K562 (cell line): ENCODE data around the gene KIF12.

Experiments used
- CBFB ChIP-seq: sonication (generic); formaldehyde crosslinking; IDR thresholded peaks from 2 replicates; pipeline ENCODE4 v1.4.0; 2020; ENCODE audit warnings: mild to moderate bottlenecking, missing genetic modification reagents
- CTCF ChIP-seq, 3 experiments: IDR thresholded peaks in 2 of 3; conservative IDR thresholded peaks in 1 of 3; 2 replicates each; pipeline ENCODE4 v1.5.1; 2011 to 2012; ENCODE audit warnings: low read length in 3 of 3, mild to moderate bottlenecking in 3 of 3, control low read depth in 2 of 3, improper control_type of control experiment in 1 of 3, inconsistent platforms in 1 of 3, low read depth in 1 of 3, mixed read lengths in 1 of 3, moderate library complexity in 1 of 3; ENCODE audit not compliant: insufficient read depth in 2 of 3
- EP300 ChIP-seq: IDR thresholded peaks from 2 replicates; pipeline ENCODE4 v1.6.1; 2012; ENCODE audit warnings: low read length, improper control_type of control experiment
- HDAC6 ChIP-seq: IDR thresholded peaks from 2 replicates; pipeline ENCODE4 v1.6.1; 2012; ENCODE audit warnings: low read depth, mild to moderate bottlenecking, control low read depth, inconsistent platforms, low read length, moderate library complexity
- RAD21 ChIP-seq, 2 experiments: fragments of 250-450 bp in 1 of 2; fragments of 450-650 bp in 1 of 2; sonication (Bioruptor Pico) in 1 of 2; formaldehyde crosslinking in 1 of 2; IDR thresholded peaks in 1 of 2; conservative IDR thresholded peaks in 1 of 2; 2 replicates each; pipeline versions ENCODE4 v1.4.0 to v1.8.0; 2020 to 2022; ENCODE audit warnings: mild to moderate bottlenecking in 2 of 2, moderate library complexity in 1 of 2
- RCOR1 ChIP-seq, 2 experiments: IDR thresholded peaks; 2 replicates each; pipeline ENCODE4 v1.6.1; 2012; ENCODE audit warnings: low read depth in 2 of 2, low read length in 2 of 2, borderline replicate concordance in 1 of 2, improper control_type of control experiment in 1 of 2
- ZFX ChIP-seq: sonication (generic); formaldehyde crosslinking; IDR thresholded peaks from 2 replicates; pipeline ENCODE4 v1.8.0; 2022; ENCODE audit warnings: mild to moderate bottlenecking, missing genetic modification reagents, moderate library complexity
- TF ChIP-seq, protein P1 (sequence below): fragments of 450-650 bp; formaldehyde crosslinking; IDR thresholded peaks from 2 replicates; pipeline ENCODE4 v1.4.0; 2022; ENCODE audit warnings: missing genetic modification characterization

GRCh38 chr9:114077162-114077837, 21.8 kb downstream of the KIF12 start:
- no peak for TF ChIP-seq RCOR1 (IDR thresholded peaks at IDR 0.05; ENCODE audit: borderline replicate concordance in 1 of 2, low read depth in 2 of 2, low read length in 2 of 2)
- TF ChIP-seq, protein P1, sequence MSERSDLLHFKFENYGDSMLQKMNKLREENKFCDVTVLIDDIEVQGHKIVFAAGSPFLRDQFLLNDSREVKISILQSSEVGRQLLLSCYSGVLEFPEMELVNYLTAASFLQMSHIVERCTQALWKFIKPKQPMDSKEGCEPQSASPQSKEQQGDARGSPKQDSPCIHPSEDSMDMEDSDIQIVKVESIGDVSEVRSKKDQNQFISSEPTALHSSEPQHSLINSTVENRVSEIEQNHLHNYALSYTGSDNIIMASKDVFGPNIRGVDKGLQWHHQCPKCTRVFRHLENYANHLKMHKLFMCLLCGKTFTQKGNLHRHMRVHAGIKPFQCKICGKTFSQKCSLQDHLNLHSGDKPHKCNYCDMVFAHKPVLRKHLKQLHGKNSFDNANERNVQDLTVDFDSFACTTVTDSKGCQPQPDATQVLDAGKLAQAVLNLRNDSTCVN: no peak
- TF ChIP-seq RAD21 (CRISPR knock-in tag; conservative IDR thresholded peaks at IDR 0.05 in 1 of 2, IDR thresholded peaks at IDR 0.05 in 1 of 2): no peak
- TF ChIP-seq CTCF (IDR thresholded peaks at IDR 0.05 in 2 of 3, conservative IDR thresholded peaks at IDR 0.05 in 1 of 3; ENCODE audit: insufficient read depth in 2 of 3, low read depth in 1 of 3, low read length in 3 of 3): no peak
- no peak for TF ChIP-seq HDAC6
- no peak for TF ChIP-seq EP300
- no peak for TF ChIP-seq CBFB (CRISPR knock-in tag)
- TF ChIP-seq ZFX (CRISPR knock-in tag): no peak
